Measurements from ENCODE around the gene BSN.

Gene BSN

DNA sequence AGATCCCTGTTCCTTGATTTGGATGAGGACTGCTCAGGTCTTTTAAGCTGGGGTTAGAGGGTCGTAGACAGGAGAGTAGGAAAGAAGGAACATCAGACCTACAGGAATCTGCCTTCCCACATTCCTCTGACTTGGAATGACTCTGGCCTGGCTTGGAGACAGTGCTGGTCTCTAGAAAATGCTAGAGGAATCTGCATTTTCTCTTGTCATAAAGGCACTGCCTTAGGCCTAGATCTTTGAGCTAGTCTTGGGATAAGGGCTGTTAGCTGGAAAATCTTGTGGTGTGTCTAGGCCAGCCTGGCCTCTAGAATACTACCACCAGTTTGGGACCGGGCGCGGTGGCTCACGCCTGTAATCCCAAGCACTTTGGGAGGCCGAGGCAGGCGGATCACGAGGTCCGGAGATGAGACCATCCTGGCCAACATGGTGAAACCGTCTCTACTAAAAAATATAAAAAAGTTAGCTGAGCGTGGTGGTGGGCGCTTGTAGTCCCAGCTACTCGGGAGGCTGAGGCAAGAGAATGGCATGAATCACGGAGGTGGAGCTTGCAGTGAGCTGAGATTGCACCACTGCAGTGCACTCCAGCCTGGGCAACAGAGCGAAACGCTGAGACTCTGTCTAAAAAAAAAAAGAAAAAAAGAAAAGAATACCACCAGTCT is 17.3 kb upstream of the BSN start:
- TF ChIP-seq, protein P1, sequence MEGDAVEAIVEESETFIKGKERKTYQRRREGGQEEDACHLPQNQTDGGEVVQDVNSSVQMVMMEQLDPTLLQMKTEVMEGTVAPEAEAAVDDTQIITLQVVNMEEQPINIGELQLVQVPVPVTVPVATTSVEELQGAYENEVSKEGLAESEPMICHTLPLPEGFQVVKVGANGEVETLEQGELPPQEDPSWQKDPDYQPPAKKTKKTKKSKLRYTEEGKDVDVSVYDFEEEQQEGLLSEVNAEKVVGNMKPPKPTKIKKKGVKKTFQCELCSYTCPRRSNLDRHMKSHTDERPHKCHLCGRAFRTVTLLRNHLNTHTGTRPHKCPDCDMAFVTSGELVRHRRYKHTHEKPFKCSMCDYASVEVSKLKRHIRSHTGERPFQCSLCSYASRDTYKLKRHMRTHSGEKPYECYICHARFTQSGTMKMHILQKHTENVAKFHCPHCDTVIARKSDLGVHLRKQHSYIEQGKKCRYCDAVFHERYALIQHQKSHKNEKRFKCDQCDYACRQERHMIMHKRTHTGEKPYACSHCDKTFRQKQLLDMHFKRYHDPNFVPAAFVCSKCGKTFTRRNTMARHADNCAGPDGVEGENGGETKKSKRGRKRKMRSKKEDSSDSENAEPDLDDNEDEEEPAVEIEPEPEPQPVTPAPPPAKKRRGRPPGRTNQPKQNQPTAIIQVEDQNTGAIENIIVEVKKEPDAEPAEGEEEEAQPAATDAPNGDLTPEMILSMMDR (IDR thresholded peaks at IDR 0.05; ENCODE audit: low read depth, low read length): no peak
- no peak for DNase-seq (ENCODE audit: low read depth)
- H3K4me3 ChIP-seq (ENCODE audit: low read depth, low read length): no peak overlapping the region

DNA sequence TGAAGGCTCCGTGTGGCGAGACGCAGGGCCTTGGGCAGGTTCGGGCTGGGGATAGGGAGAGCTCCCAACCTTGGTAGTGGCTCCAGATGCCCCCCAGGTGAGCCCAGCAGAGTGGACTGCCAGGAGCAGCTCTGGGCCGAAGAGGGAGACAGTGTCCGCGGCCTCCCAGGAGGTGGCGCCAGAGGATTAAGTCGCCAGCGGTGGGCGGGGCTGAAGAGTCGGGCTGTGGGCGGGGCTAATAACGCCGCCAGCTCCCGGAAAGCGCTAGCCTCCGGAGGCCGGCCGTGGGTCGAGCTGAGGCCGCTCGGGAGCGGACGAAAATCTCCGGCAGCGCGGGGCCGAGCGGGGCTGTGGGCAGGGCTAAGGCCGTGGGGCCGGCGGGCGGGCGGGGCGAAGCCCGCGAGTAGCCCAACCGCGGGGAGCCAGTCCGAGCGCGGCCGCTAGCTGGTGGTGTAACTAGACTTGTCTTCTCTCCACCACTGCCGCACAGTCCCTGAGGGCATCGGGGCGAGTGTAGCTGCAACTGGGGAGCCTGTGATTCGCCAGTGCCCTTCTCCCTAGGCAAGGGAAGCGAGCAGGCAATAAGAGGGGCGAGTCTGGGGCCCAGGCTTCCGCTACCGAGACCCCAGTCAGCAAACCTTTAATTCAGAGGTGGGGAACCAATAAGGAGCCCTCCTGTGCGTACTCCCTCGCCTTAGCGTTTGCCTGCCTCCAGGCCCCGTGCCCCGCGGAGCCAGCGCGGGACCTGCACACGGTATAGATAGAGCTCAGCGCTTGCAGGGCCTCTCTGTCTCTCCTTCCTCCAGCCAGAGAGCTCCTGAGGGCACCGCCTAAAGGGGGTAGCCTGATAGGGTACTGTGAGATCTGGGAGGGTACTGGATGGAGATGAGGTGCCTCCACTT is 14.4 kb upstream of the BSN start:
- peak; percentile 95 for DNase-seq (ENCODE audit: low read depth)
- TF ChIP-seq POLR2A (IDR thresholded peaks at IDR 0.05; ENCODE audit: extremely low read depth, insufficient read length): peak; percentile 12
- TF ChIP-seq, protein P1 (IDR thresholded peaks at IDR 0.05; ENCODE audit: low read depth, low read length): peak; percentile 75
- TF ChIP-seq MYC (IDR thresholded peaks at IDR 0.05; ENCODE audit: low read depth, low read length): no peak
- H3K4me3 ChIP-seq (ENCODE audit: low read depth, low read length): peak overlapping the region; percentile 56

- TF ChIP-seq, protein P2, sequence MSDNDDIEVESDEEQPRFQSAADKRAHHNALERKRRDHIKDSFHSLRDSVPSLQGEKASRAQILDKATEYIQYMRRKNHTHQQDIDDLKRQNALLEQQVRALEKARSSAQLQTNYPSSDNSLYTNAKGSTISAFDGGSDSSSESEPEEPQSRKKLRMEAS (IDR thresholded peaks at IDR 0.05; ENCODE audit: low read depth, low read length): no peak
- TF ChIP-seq POLR2A (IDR thresholded peaks at IDR 0.05; ENCODE audit: extremely low read depth, insufficient read length): no peak
- no peak overlapping the region for H3K4me3 ChIP-seq (ENCODE audit: low read depth, low read length)
Observed at GRCh38 chr3:49552087-49552486, 2.2 kb upstream of the BSN start.

DNA sequence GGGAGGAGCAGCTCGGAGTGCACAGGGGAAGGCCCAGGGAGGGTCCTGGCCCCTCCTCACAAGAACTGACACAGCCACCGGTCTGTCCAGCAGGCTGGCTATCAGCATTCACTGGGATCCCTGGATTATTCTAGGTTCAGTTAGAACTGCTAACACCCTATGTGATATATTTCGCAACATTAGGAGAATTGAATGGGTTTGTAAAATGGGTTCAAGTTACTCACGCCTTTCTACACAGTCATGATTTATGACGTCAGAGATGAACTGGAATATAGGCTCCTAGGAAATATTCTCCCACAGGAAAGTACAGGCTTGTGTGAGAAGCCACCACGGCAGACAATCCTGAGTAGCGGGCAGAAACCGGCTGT is 969 bp upstream of the BSN start:
- peak; percentile 39 for DNase-seq (ENCODE audit: low read depth)
- H3K4me3 ChIP-seq (ENCODE audit: low read depth, low read length): peak overlapping the region; percentile 58
- TF ChIP-seq, protein P1 (IDR thresholded peaks at IDR 0.05; ENCODE audit: low read depth, low read length): no peak
- TF ChIP-seq MYC (IDR thresholded peaks at IDR 0.05; ENCODE audit: low read depth, low read length) (no peak), POLR2A (IDR thresholded peaks at IDR 0.05; ENCODE audit: extremely low read depth, insufficient read length) (no peak)
- TF ChIP-seq, protein P2 (IDR thresholded peaks at IDR 0.05; ENCODE audit: low read depth, low read length): no peak

More at GRCh38 chr3:49552087-49552486, 2.2 kb upstream of the BSN start:
- DNase-seq (ENCODE audit: low read depth): no peak

DNA sequence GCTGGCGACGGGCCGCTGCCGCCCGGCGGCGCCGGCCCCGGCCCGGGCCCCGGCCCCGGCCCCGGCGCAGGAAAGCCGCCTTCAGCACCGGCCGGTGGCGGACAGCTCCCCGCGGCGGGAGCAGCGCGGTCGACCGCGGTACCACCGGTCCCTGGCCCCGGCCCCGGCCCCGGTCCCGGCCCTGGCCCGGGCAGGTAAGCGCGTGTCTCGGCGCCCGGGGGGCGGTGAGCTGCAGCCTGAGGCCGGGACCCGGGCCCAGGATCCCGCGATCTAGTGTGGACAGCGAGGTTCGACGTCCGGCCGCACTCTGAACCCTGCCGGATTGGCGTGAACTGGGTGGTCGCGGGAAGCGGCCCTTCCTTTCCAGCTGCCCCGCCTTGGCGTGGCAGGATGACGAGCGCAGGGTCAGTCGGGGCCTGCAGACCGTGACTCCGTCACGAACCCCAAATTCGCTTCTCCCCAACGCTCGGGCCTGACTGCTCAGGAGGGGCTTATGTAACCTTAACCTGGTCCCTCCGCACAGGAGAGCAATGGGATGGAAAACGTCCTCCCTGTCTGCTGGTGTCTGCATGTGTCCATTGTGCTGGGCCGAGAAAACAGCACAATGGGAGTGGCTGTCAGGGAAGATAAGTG is 472 bp downstream of the BSN start:
- TF ChIP-seq MYC (IDR thresholded peaks at IDR 0.05; ENCODE audit: low read depth, low read length) (no peak), POLR2A (IDR thresholded peaks at IDR 0.05; ENCODE audit: extremely low read depth, insufficient read length) (no peak)
- TF ChIP-seq, protein P1 (IDR thresholded peaks at IDR 0.05; ENCODE audit: low read depth, low read length): no peak
- TF ChIP-seq, protein P2 (IDR thresholded peaks at IDR 0.05; ENCODE audit: low read depth, low read length): no peak
- peak; percentile 50 for DNase-seq (ENCODE audit: low read depth)
- H3K4me3 ChIP-seq (ENCODE audit: low read depth, low read length): no peak overlapping the region

GRCh38 chr3:49556500-49557275 is 2.4 kb downstream of the BSN start:
- H3K4me3 ChIP-seq (ENCODE audit: low read depth, low read length): no peak overlapping the region
- TF ChIP-seq, protein P1 (IDR thresholded peaks at IDR 0.05; ENCODE audit: low read depth, low read length): no peak
- no peak for TF ChIP-seq POLR2A (IDR thresholded peaks at IDR 0.05; ENCODE audit: extremely low read depth, insufficient read length)
- TF ChIP-seq MYC (IDR thresholded peaks at IDR 0.05; ENCODE audit: low read depth, low read length): no peak
- TF ChIP-seq, protein P2 (IDR thresholded peaks at IDR 0.05; ENCODE audit: low read depth, low read length): no peak
- no peak for DNase-seq (ENCODE audit: low read depth)

Measured in NB4 (cell line).